ENCODE measurements around the gene GLIS1. TPM values are rescaled to one million over a fixed set of nuclear protein-coding genes. Genes with fewer than 3 reads are reported as not detected.

Gene GLIS1
- total RNA-seq, 2 donors from 2014 or later = 0.16 TPM; not detected in 1

- Histone ChIP-seq H3K4me1 (no peaks in the 10 kb centered on the region), H3K4me3 (no peak overlapping the region), H3K9me3 (no peaks in the 10 kb centered on the region), H3K27me3 (no peaks in the 10 kb centered on the region), H3K36me3 (no peaks in the 10 kb centered on the region), H3K27ac (no peak overlapping the region), H3K9ac (ENCODE audit: low read depth in 2 of 2, low read length in 2 of 2) (no peak overlapping the region)
- no peak for DNase-seq
- intact Hi-C loops (cut with DNase I) = no loop called here
- no peak for TF ChIP-seq CTCF (IDR thresholded peaks at IDR 0.05)
Measured at GRCh38 chr1:53615101-53615500, 123.9 kb downstream of the GLIS1 start.

GRCh38 chr1:53614231-53615021, 124.5 kb downstream of the GLIS1 start:
- no peak overlapping the region for H3K4me3 ChIP-seq
- H3K27me3 ChIP-seq = no peaks in the 10 kb centered on the region
- H3K9me3 ChIP-seq = no peaks in the 10 kb centered on the region
- H3K9ac ChIP-seq (ENCODE audit: low read depth in 2 of 2, low read length in 2 of 2) = no peak overlapping the region
- H3K36me3 ChIP-seq = no peaks in the 10 kb centered on the region
- H3K27ac ChIP-seq = no peak overlapping the region
- H3K4me1 ChIP-seq = no peaks in the 10 kb centered on the region
- no peak for DNase-seq
- intact Hi-C loops (cut with DNase I) = no loop called here
- no peak for TF ChIP-seq CTCF (IDR thresholded peaks at IDR 0.05)

GRCh38 chr1:53608676-53609075, 130.3 kb downstream of the GLIS1 start:
- no peaks in the 10 kb centered on the region for H3K9me3 ChIP-seq
- DNase-seq = no peak
- no peaks in the 10 kb centered on the region for H3K27me3 ChIP-seq
- no peaks in the 10 kb centered on the region for H3K4me1 ChIP-seq
- H3K9ac ChIP-seq (ENCODE audit: low read depth in 2 of 2, low read length in 2 of 2) = no peak overlapping the region
- no peak overlapping the region for H3K4me3 ChIP-seq
- no peak for TF ChIP-seq CTCF (IDR thresholded peaks at IDR 0.05)
- H3K36me3 ChIP-seq = no peaks in the 10 kb centered on the region
- H3K27ac ChIP-seq = no peak overlapping the region
- intact Hi-C loops (cut with DNase I) = no loop called here

- Histone ChIP-seq H3K9me3 (no peaks in the 10 kb centered on the region), H3K27me3 (no peaks in the 10 kb centered on the region), H3K4me1 (no peaks in the 10 kb centered on the region), H3K36me3 (no peaks in the 10 kb centered on the region), H3K4me3 (no peak overlapping the region), H3K9ac (ENCODE audit: low read depth in 2 of 2, low read length in 2 of 2) (no peak overlapping the region), H3K27ac (no peak overlapping the region)
- no peak for TF ChIP-seq CTCF (IDR thresholded peaks at IDR 0.05)
- intact Hi-C loops (cut with DNase I) = no loop called here
- no peak for DNase-seq
Measured at GRCh38 chr1:53608071-53608470, 130.9 kb downstream of the GLIS1 start.

GRCh38 chr1:53606651-53607051, 132.3 kb downstream of the GLIS1 start:
- DNase-seq = no peak

More at GRCh38 chr1:53606651-53607051, 132.3 kb downstream of the GLIS1 start:
- Histone ChIP-seq H3K4me1 (no peaks in the 10 kb centered on the region), H3K4me3 (no peak overlapping the region), H3K27me3 (no peaks in the 10 kb centered on the region), H3K9ac (ENCODE audit: low read depth in 2 of 2, low read length in 2 of 2) (no peak overlapping the region), H3K9me3 (no peaks in the 10 kb centered on the region), H3K36me3 (no peaks in the 10 kb centered on the region), H3K27ac (no peak overlapping the region)
- TF ChIP-seq CTCF (IDR thresholded peaks at IDR 0.05) = no peak
- intact Hi-C loops (cut with DNase I) = no loop called here
